ENCODE results near the gene ASCC3.

ASCC3 gene

DNA sequence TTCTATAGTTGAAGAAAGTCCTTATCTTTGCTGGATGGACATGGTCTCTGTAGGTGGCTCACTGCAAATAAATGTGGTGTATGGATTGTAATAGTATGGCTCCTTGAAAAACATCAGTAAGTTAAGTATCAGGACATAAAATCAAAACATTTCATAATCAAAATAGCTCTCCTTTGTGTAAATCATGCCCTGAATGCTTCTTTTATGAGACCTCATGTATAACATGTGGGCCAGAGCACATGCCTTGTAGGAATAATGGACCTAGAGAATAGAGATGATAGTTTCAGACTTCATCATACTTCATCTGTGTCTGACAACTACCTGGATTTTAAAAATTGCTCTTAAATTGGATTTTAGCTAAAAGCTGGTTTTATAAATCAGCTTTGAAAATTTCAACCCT, 159.9 kb downstream of the ASCC3 start:
- DNase-seq, result no peak

- DNase-seq, result no peak
Measured at GRCh38 chr6:100719883-100720682, 161.0 kb downstream of the ASCC3 start.

DNA sequence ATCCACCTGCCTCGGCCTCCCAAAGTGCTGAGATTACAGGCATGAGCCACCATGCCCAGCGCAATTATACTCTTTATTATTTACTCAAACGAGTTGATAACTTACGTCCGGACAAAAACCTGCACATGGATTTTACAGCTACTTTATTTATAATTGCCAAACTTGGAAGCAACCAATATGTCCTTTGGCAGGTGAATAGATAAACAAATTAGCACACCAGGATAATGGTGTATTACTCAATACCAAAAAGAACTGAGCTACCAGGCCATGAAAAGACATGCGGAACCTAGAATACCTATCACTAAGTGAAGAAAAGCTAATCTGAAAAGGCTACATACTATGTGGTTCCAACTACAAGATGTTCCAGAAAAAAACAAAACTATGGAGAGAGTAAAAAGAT, 168.1 kb downstream of the ASCC3 start:
- no peak for DNase-seq

DNA sequence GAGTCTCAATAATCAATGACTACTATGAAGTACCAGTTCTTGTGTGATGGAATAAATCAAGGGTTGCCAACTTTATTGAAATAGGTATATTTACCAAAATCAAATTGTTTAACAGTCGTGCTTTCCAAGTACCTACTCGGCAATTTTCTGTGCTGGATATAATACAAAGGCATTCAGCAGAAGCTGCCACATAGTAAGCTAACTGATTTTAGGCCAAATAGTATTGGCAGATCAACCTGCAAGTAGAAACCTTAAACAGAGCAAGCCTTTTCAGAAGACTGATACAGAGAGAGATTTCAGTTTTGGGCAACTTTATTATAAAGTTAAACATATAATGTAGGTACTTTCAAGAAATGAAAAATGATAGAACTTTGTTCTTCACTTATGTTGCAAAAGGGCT, 174.6 kb downstream of the ASCC3 start:
- no peak for DNase-seq

DNA sequence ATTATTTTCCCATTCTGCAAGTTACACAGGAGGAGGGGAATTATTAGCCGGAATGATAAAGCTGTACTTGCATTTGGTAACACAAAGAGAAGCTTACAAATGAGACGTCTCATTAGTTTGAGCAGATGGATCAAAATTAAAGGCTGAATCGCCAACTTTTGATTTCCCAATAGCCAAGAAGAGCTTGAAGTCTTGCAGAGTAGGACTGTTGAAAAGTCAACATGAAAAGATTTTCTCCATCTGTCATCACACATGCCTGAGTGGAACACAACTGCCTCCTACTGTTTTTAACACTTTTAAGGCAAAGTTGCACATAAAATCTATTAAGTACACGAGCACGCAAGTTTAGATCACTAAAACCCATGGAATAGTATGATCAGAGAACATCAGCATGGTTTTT, 176.2 kb downstream of the ASCC3 start:
- no peak for DNase-seq

DNA sequence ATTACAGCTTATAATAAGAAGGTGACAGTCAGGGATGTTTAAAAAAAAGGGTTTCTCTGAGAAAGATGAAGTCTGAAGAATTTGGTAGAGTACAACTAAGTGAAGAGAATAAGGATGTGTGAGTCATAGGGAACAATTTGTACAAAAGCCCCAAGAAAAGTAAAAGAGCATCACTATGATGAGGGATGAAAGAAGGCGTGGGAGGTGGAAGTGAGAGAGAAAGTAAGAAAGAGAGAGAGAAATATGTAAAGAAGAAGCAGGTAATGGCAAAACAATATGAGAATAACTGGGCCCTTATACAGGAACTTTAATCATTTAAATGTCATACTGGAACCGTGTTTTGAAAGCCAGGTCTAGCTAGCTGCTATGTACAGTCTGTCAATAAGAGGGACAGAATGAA, 179.4 kb downstream of the ASCC3 start:
- no peak for DNase-seq

- no peak for DNase-seq
Measured at GRCh38 chr6:100700009-100700408, 181.1 kb downstream of the ASCC3 start.

- no peak for DNase-seq
Measured at GRCh38 chr6:100695445-100695844, 185.7 kb downstream of the ASCC3 start.

- no peak for DNase-seq
Measured at GRCh38 chr6:100693249-100693927, 187.7 kb downstream of the ASCC3 start.

- DNase-seq, result no peak
Measured at GRCh38 chr6:100691972-100692371, 189.2 kb downstream of the ASCC3 start.

DNA sequence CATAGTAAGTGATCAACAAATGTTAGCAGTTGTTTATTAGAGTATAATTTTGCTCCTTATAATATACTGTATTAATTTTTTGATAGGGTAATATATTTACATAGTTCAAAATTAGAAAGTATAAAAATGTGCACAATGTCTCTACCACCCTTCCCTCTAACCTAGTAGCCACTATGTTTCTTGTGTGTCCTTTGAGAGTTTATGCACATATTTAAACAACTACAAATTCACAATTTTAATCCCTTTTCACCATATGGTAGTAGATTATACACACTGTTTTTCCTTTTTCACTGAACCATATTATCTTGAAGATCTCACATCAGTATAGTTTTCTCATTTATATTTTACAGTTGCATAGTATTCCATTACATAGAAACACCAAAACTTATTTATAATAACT, 194.9 kb downstream of the ASCC3 start:
- DNase-seq, result no peak

DNA sequence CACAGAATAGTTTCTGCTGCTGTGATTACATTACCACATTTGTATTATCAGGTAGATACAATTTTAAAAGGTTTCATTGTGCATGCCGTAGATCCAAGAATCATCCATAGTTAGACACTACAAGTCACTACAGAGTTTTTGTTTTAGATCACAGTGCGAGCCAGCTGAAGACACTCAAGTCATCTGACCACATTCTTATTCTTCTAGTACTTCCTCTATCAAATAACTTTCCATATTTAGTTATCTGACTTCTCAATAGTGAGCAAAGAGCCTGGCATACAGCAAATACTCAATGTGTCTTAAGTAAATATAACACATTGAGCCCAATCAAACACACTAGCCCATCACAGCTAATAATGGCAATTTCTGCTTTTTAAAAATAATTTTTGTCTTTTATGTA, 195.4 kb downstream of the ASCC3 start:
- DNase-seq, result no peak

- DNase-seq, result no peak
Measured at GRCh38 chr6:100680163-100680562, 201.0 kb downstream of the ASCC3 start.

GRCh38 chr6:100678027-100678426, 203.1 kb downstream of the ASCC3 start:
- DNase-seq, result no peak

- no peak for DNase-seq
Measured at GRCh38 chr6:100677240-100677639, 203.9 kb downstream of the ASCC3 start.

DNA sequence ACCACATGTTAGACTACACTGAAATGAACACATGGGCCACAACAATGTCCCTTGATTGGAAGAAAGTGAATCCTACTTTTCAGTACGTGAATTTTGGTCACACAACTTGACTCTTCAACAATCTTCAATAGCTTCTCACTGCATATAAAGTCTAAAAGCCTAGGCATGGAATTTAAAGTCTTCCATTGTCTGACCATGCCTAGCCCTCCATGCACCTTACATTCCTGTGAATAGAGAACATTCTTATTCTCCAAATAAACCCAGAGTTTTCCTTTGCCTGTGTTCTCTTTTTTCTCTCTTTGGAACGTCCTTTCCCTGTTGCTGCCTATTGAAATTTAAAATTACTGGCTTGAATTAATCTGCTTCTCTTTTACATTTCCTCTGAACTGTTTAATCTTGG, 207.5 kb downstream of the ASCC3 start:
- DNase-seq, result no peak

DNA sequence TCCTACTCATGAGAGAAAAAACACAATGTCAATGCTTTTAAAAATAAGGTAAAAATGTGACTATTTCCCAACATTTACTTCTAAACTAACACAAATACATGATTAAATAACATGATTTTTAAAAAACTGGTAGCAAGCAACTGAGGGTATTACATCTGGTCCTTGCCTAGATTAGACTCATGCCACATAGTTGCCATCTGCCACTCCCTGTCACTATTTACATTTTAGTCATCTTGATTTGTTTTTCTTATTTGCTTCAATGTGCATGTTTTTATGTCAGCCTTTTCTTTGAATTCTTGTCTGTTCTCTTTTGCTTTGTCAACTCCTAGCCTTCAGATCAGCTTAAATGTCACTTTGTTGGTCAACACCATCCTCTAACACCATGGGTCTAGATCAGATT, 209.4 kb downstream of the ASCC3 start:
- no peak for DNase-seq

GRCh38 chr6:100670056-100670455, 211.1 kb downstream of the ASCC3 start:
- no peak for DNase-seq

DNA sequence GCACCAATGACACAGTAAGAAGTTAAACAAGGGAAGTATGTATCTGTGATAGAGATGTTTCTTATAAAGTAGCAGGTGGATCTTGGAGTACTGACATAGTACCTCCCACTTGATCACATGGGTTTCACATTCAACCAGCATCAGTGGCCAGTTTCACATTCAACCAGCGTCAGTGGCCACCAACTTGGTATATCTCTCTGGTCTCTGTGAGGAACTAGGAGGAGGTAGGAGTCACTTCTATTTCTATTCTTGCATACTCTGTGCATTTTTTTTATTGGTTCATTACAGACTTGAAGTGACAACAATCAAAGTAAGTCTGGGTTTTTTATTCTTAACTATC, 216.1 kb downstream of the ASCC3 start:
- no peak for DNase-seq

GRCh38 chr6:100664274-100665040, 216.7 kb downstream of the ASCC3 start:
- peak; percentile 18 for DNase-seq

DNA sequence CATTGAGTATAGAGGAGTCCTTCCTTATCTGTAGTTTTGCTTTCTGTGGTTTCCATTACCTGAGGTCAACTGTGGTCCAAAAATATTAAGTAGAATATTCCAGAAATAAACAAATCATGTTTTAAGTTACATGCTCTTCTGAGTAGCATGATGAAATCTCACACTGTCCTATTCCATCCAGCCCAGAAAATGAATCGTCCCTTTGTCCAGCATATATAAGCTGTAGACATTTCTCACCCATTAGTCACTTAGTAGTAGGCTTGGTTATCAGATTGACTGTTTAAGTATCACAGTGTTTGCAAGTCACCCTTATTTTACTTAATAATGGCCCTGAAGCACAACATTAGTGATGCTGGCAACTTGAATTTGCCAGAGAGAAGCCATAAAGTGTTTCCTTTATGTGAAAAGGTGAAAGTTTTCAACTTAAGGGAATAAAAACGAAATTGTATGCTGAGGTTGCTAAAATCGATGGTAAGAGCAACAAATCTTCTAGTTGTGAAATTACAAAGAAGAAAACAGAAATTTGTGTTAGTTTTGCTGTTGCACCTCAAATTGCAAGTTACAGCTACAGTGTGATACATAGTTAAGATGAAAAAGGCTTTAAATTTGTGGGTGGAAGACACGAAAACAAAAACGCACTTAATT, 217.8 kb downstream of the ASCC3 start:
- DNase-seq, result no peak

GRCh38 chr6:100662264-100662663, 218.9 kb downstream of the ASCC3 start:
- no peak for DNase-seq

GRCh38 chr6:100658486-100658885, 222.6 kb downstream of the ASCC3 start:
- DNase-seq, result no peak

Measured in NCI-H1436 (cell line).